Measurements from ENCODE around the gene CROCC.

Gene CROCC

GRCh38 chr1:17004466-17005364 is 83.0 kb downstream of the CROCC start:
- H3K79me2 ChIP-seq (ENCODE audit: low read length): no peaks in the 10 kb centered on the region
- no peaks in the 10 kb centered on the region for H3K27me3 ChIP-seq (replicated peaks; ENCODE audit: insufficient read depth, low read length)
- TF ChIP-seq EZH2phosphoT487 (IDR thresholded peaks at IDR 0.05; ENCODE audit: low read length): no peak
- no peak for TF ChIP-seq CTCF (IDR thresholded peaks at IDR 0.05; ENCODE audit: low read length)
- TF ChIP-seq EZH2 (optimal IDR thresholded peaks at IDR 0.05; ENCODE audit: low read depth, low read length): no peak
- no peak overlapping the region for H3K9ac ChIP-seq (ENCODE audit: low read length)
- H3K4me3 ChIP-seq (ENCODE audit: low read length): no peak overlapping the region
- DNase-seq: no peak
- H3K9me3 ChIP-seq (replicated peaks; ENCODE audit: insufficient read depth, low read length): no peaks in the 10 kb centered on the region
- H3K27ac ChIP-seq (ENCODE audit: low read length): no peak overlapping the region
- no peaks in the 10 kb centered on the region for H3K9me2 ChIP-seq (replicated peaks; ENCODE audit: insufficient read depth, low read length)
- H4K20me1 ChIP-seq (ENCODE audit: insufficient read depth, low read length): no peaks in the 10 kb centered on the region
- no peaks in the 10 kb centered on the region for H3K36me3 ChIP-seq (replicated peaks; ENCODE audit: insufficient read depth, low read length)
- H3F3A ChIP-seq (ENCODE audit: insufficient read depth, low read length): no peaks in the 10 kb centered on the region
- no peak overlapping the region for H3K4me2 ChIP-seq (ENCODE audit: low read depth, low read length)
- 0 out of 2 replicates have a peak, but pooled peaks cover 2% of the 10 kb centered on the region for H3K4me1 ChIP-seq (ENCODE audit: low read length)
- no peak overlapping the region for H2AFZ ChIP-seq (ENCODE audit: low read length)

GRCh38 chr1:17005365-17005740 is 83.6 kb downstream of the CROCC start:
- no peak overlapping the region for H3K4me3 ChIP-seq (ENCODE audit: low read length)
- no peak overlapping the region for H3K4me2 ChIP-seq (ENCODE audit: low read depth, low read length)
- no peaks in the 10 kb centered on the region for H3F3A ChIP-seq (ENCODE audit: insufficient read depth, low read length)
- peaks cover 5% of the 10 kb centered on the region; the same call in 1 of the 2 replicates for H3K4me1 ChIP-seq (ENCODE audit: low read length)
- no peaks in the 10 kb centered on the region for H3K9me3 ChIP-seq (replicated peaks; ENCODE audit: insufficient read depth, low read length)
- TF ChIP-seq CTCF (IDR thresholded peaks at IDR 0.05; ENCODE audit: low read length) (no peak), EZH2 (optimal IDR thresholded peaks at IDR 0.05; ENCODE audit: low read depth, low read length) (no peak), EZH2phosphoT487 (IDR thresholded peaks at IDR 0.05; ENCODE audit: low read length) (no peak)
- H3K27me3 ChIP-seq (replicated peaks; ENCODE audit: insufficient read depth, low read length): no peaks in the 10 kb centered on the region
- no peak overlapping the region for H2AFZ ChIP-seq (ENCODE audit: low read length)
- no peaks in the 10 kb centered on the region for H4K20me1 ChIP-seq (ENCODE audit: insufficient read depth, low read length)
- no peak overlapping the region for H3K27ac ChIP-seq (ENCODE audit: low read length)
- no peaks in the 10 kb centered on the region for H3K9me2 ChIP-seq (replicated peaks; ENCODE audit: insufficient read depth, low read length)
- no peaks in the 10 kb centered on the region for H3K79me2 ChIP-seq (ENCODE audit: low read length)
- DNase-seq: no peak
- no peak overlapping the region for H3K9ac ChIP-seq (ENCODE audit: low read length)
- no peaks in the 10 kb centered on the region for H3K36me3 ChIP-seq (replicated peaks; ENCODE audit: insufficient read depth, low read length)

GRCh38 chr1:17007121-17007520 is 85.4 kb downstream of the CROCC start:
- Histone ChIP-seq H3K9me2 (replicated peaks; ENCODE audit: insufficient read depth, low read length) (no peaks in the 10 kb centered on the region), H3K4me3 (ENCODE audit: low read length) (no peak overlapping the region), H2AFZ (ENCODE audit: low read length) (no peak overlapping the region), H3K27ac (ENCODE audit: low read length) (no peak overlapping the region), H3K79me2 (ENCODE audit: low read length) (no peaks in the 10 kb centered on the region), H3K4me2 (ENCODE audit: low read depth, low read length) (no peak overlapping the region), H3K9me3 (replicated peaks; ENCODE audit: insufficient read depth, low read length) (no peaks in the 10 kb centered on the region), H3K9ac (ENCODE audit: low read length) (no peak overlapping the region), H3K27me3 (replicated peaks; ENCODE audit: insufficient read depth, low read length) (no peaks in the 10 kb centered on the region), H3F3A (ENCODE audit: insufficient read depth, low read length) (no peaks in the 10 kb centered on the region), H4K20me1 (ENCODE audit: insufficient read depth, low read length) (no peaks in the 10 kb centered on the region), H3K36me3 (replicated peaks; ENCODE audit: insufficient read depth, low read length) (no peaks in the 10 kb centered on the region), H3K4me1 (ENCODE audit: low read length) (peaks cover 15% of the 10 kb centered on the region)
- no peak for TF ChIP-seq EZH2phosphoT487 (IDR thresholded peaks at IDR 0.05; ENCODE audit: low read length)
- TF ChIP-seq CTCF (IDR thresholded peaks at IDR 0.05; ENCODE audit: low read length): no peak
- TF ChIP-seq EZH2 (optimal IDR thresholded peaks at IDR 0.05; ENCODE audit: low read depth, low read length): no peak
- DNase-seq: no peak

All from MM.1S (cell line).